Endothelial cell (in vitro differentiated cells): ENCODE data around the gene NOL4. TPM values are rescaled to one million over a fixed set of nuclear protein-coding genes. Genes with fewer than 3 reads are reported as not detected.

Source experiments
- DNase-seq: peaks from one replicate; pipeline ENCODE4 v3.0.0; 2021; ENCODE audit warnings: low spot score
- H3K27ac Mint-ChIP-seq: one replicate; pipeline ENCODE4 v1.8.0; 2021; ENCODE audit warnings: mixed read lengths, inconsistent platforms; ENCODE audit not compliant: unreplicated experiment
- H3K27me3 Mint-ChIP-seq: one replicate; pipeline ENCODE4 v1.8.0; 2021; ENCODE audit warnings: mild to moderate bottlenecking, moderate library complexity, mixed read lengths, inconsistent platforms; ENCODE audit not compliant: unreplicated experiment
- H3K36me3 Mint-ChIP-seq: one replicate; pipeline ENCODE4 v1.8.0; 2021; ENCODE audit warnings: mild to moderate bottlenecking, low read depth, mixed read lengths, inconsistent platforms; ENCODE audit not compliant: unreplicated experiment
- H3K4me1 Mint-ChIP-seq: one replicate; pipeline ENCODE4 v1.8.0; 2021; ENCODE audit warnings: mild to moderate bottlenecking, mixed read lengths, inconsistent platforms; ENCODE audit not compliant: unreplicated experiment
- H3K4me3 Mint-ChIP-seq: one replicate; pipeline ENCODE4 v1.8.0; 2021; ENCODE audit warnings: mild to moderate bottlenecking, mixed read lengths, inconsistent platforms; ENCODE audit not compliant: unreplicated experiment
- H3K9me3 Mint-ChIP-seq: one replicate; pipeline ENCODE4 v1.8.0; 2021; ENCODE audit warnings: mixed read lengths, inconsistent platforms; ENCODE audit not compliant: unreplicated experiment
- CTCF ChIP-seq: fragments of 200-600 bp; sonication (generic); IDR thresholded peaks from one replicate; pipeline ENCODE4 v1.5.0; 2021; ENCODE audit warnings: antibody characterized with exemption; ENCODE audit not compliant: unreplicated experiment
- total RNA-seq: library from RNA; stranded (reverse); fragmentation: NEBNext Ultra II Directional; extraction: Animal tissue kit (Norgen Biotek cat#: 25700); gene quantifications from one replicate; pipeline ENCODE4 v1.2.1, GENCODE V29; 2021; ENCODE audit not compliant: unreplicated experiment

NOL4 gene
- total RNA-seq, 1 donor from 2014 or later, result 0.67 TPM

GRCh38 chr18:34219651-34220050 lies 5.1 kb downstream of the NOL4 start:
- TF ChIP-seq CTCF, result no peak
- no peaks in the 10 kb centered on the region for H3K36me3 Mint-ChIP-seq
- H3K27ac Mint-ChIP-seq, result no peak overlapping the region
- peaks cover 15% of the 10 kb centered on the region for H3K27me3 Mint-ChIP-seq
- no peak for DNase-seq
- peaks cover 11% of the 10 kb centered on the region for H3K4me1 Mint-ChIP-seq
- H3K4me3 Mint-ChIP-seq, result no peak overlapping the region
- no peaks in the 10 kb centered on the region for H3K9me3 Mint-ChIP-seq

GRCh38 chr18:34212511-34212910 lies 12.2 kb downstream of the NOL4 start:
- H3K27me3 Mint-ChIP-seq, result no peaks in the 10 kb centered on the region
- H3K36me3 Mint-ChIP-seq, result no peaks in the 10 kb centered on the region
- no peak overlapping the region for H3K27ac Mint-ChIP-seq
- H3K9me3 Mint-ChIP-seq, result no peaks in the 10 kb centered on the region
- no peak overlapping the region for H3K4me3 Mint-ChIP-seq
- no peak for DNase-seq
- H3K4me1 Mint-ChIP-seq, result peaks cover 2% of the 10 kb centered on the region
- no peak for TF ChIP-seq CTCF

GRCh38 chr18:34207344-34207851 lies 17.3 kb downstream of the NOL4 start:
- peaks cover 1% of the 10 kb centered on the region for H3K27me3 Mint-ChIP-seq
- no peaks in the 10 kb centered on the region for H3K9me3 Mint-ChIP-seq
- no peak overlapping the region for H3K27ac Mint-ChIP-seq
- no peak for TF ChIP-seq CTCF
- H3K4me3 Mint-ChIP-seq, result no peak overlapping the region
- no peak for DNase-seq
- no peaks in the 10 kb centered on the region for H3K36me3 Mint-ChIP-seq
- peaks cover 2% of the 10 kb centered on the region for H3K4me1 Mint-ChIP-seq

- H3K4me3 Mint-ChIP-seq, result no peak overlapping the region
- H3K4me1 Mint-ChIP-seq, result no peaks in the 10 kb centered on the region
- no peak for TF ChIP-seq CTCF
- H3K27ac Mint-ChIP-seq, result no peak overlapping the region
- no peaks in the 10 kb centered on the region for H3K9me3 Mint-ChIP-seq
- DNase-seq, result no peak
- H3K27me3 Mint-ChIP-seq, result peaks cover 1% of the 10 kb centered on the region
- no peaks in the 10 kb centered on the region for H3K36me3 Mint-ChIP-seq
Observed at GRCh38 chr18:34203866-34204265, 20.8 kb downstream of the NOL4 start.

GRCh38 chr18:34196256-34196655 lies 28.5 kb downstream of the NOL4 start:
- no peak for TF ChIP-seq CTCF
- H3K27ac Mint-ChIP-seq, result no peak overlapping the region
- H3K4me3 Mint-ChIP-seq, result no peak overlapping the region
- H3K36me3 Mint-ChIP-seq, result no peaks in the 10 kb centered on the region
- H3K4me1 Mint-ChIP-seq, result no peaks in the 10 kb centered on the region
- no peak for DNase-seq
- peaks cover 1% of the 10 kb centered on the region for H3K27me3 Mint-ChIP-seq
- H3K9me3 Mint-ChIP-seq, result no peaks in the 10 kb centered on the region
